ENCODE results near the gene INPPL1.
"Not testable (repeated sequence)": the region's sequence is repeated elsewhere in the genome, so short reads cannot be mapped to it uniquely, and the experiment has no call there.

Gene INPPL1, protein sequence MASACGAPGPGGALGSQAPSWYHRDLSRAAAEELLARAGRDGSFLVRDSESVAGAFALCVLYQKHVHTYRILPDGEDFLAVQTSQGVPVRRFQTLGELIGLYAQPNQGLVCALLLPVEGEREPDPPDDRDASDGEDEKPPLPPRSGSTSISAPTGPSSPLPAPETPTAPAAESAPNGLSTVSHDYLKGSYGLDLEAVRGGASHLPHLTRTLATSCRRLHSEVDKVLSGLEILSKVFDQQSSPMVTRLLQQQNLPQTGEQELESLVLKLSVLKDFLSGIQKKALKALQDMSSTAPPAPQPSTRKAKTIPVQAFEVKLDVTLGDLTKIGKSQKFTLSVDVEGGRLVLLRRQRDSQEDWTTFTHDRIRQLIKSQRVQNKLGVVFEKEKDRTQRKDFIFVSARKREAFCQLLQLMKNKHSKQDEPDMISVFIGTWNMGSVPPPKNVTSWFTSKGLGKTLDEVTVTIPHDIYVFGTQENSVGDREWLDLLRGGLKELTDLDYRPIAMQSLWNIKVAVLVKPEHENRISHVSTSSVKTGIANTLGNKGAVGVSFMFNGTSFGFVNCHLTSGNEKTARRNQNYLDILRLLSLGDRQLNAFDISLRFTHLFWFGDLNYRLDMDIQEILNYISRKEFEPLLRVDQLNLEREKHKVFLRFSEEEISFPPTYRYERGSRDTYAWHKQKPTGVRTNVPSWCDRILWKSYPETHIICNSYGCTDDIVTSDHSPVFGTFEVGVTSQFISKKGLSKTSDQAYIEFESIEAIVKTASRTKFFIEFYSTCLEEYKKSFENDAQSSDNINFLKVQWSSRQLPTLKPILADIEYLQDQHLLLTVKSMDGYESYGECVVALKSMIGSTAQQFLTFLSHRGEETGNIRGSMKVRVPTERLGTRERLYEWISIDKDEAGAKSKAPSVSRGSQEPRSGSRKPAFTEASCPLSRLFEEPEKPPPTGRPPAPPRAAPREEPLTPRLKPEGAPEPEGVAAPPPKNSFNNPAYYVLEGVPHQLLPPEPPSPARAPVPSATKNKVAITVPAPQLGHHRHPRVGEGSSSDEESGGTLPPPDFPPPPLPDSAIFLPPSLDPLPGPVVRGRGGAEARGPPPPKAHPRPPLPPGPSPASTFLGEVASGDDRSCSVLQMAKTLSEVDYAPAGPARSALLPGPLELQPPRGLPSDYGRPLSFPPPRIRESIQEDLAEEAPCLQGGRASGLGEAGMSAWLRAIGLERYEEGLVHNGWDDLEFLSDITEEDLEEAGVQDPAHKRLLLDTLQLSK

DNA sequence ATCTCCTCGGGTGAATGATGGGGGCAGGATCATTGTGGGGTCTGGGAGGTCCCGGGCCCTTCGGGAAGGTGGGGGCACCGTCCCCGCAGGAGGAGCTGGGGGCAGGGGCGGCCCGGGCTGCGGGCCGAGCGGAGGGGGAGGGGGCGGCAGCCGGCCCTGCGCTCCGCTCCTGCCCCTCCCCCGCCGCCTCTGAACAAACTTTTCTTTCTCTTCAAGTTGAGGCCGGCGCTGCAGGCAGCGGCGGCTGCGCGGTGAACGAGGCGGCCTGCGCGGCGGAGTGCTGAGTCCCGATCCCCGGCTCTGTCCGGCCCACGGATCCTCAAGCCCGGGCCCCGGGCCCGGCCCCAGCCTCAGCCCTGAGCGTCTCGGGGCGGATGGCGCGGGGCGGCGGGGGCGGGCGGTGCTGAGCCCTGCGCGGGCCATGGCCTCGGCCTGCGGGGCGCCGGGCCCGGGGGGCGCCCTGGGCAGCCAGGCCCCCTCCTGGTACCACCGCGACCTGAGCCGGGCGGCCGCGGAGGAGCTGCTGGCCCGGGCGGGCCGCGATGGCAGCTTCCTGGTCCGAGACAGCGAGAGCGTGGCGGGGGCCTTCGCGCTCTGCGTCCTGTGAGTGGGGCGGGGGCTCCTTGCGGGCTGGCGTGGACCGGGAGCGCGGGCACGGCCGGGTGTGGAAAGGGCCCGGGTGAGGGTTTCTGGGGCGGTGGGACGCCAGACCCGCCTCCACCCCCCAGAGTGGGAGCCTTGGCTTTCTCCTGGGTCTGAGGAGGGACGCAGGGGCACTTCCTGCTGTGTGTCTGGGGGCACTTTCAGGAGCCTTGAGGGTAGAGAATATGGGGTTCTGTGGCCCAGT is at the start of gene INPPL1:
Gene INPPL1 (plus strand): TSS at position 204 of the 847 bp plus-strand sequence. CDS start 218 bp downstream, at position 422.
- peak; percentile 70 for DNase-seq

DNA sequence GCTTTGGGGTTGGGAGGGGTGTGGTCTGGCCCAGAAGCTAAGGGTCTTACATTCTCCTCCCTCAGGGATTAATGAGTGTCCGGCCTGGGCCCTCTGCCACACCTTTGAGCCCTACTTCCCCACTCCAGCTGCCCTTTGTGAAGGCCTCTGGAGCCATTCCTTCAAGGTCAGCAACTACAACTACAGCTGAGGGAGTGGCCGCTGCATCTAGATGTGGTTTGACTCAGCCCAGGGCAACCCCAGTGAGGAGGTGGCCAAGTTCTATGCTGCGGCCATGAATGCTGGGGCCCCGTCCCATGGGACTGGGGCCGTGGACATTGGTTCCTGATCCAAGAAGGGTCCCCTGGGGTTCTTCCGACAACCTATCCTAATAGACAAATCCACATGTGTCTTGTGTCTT is 46.9 kb upstream of the INPPL1 start:
- no peak for DNase-seq

DNA sequence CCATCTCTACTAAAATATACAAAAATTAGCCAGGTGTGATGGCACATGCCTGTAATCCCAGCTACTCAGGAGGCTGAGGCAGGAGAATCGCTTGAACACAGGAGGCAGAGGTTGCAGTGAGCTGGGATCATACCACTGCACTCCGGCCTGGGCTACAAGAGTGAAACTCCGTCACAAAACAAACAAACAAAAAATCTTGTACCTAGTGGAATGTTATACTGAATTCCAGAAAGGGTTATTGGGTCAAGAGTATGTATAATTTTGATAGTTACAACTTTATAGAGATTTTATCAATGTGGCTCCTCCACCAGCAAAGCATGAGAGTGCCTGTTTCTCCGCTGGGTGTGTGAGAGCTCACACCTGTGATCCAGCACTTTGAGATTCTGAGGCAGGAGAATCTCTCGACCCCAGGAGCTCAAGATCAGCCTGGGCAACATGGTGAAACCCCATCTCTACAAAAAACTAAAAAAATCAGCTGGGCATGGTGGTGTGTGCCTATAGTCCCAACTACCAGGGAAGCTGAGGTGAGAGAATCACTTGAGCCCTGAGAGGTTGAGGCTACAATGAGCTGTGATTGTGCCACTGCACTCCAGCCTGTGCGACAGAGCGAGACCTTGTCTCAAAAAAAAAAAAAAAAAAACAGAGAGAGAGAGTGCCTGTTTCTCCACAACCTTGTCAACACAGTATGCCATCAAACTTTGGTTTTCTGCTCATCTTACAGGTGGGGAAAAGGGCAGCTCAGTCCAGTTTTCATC is 45.3 kb upstream of the INPPL1 start:
- no peak for DNase-seq

- DNase-seq = no peak
Measured at GRCh38 chr11:72179804-72180396, 44.7 kb upstream of the INPPL1 start.

DNA sequence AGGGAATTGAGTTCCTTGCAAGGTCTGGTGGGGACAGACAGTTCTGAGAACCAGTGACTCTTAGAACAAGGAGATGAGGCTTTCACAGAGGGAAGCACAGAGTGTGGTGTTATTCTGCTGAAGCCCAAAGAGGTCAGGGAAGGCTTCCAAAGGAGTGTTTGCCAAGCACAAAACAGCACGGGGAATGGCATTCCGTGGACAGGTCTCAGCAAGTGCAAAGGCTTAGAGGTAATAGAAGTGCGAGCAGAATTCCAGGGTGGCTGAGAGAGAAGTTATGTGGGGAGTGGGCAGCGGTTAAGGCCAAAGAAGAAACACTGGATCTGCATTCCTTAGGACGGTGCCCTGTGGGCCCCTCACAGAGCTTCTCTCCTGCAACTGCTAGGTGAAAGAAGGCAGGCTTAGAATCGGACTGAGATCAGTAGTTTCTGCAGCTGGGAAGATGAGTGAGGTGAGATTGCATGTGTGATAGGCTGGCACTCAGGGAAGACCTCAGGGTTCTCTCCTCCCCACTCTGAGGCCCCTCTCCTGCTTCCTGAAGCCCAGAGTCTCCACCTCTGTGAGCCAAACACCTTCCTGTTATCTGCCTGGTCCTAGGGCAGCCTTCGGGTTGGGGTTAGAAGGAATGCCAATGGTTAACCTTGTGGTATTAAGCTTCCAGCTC is 43.5 kb upstream of the INPPL1 start:
- DNase-seq = not testable (repeated sequence)

- DNase-seq = peak; percentile 22
Measured at GRCh38 chr11:72181553-72181958, 43.0 kb upstream of the INPPL1 start.

DNA sequence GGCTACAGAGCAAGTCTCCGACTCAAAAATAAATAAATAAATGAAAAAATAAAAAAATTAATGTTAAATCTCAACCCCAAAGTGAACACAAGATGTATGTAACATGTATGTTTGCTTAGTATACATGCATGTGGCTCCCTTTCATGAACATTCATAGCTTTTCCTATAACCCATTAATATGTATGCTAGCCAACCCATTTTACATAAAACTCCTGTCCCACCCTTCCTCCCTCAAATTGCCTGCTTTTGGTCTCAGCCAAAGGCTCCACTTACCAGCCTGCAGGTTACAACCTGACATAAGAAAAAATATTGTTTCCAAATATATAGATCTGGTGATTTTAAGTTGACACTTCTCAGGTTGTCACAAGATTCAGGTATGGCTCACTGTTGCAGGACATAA is 36.3 kb upstream of the INPPL1 start:
- no peak for DNase-seq

DNA sequence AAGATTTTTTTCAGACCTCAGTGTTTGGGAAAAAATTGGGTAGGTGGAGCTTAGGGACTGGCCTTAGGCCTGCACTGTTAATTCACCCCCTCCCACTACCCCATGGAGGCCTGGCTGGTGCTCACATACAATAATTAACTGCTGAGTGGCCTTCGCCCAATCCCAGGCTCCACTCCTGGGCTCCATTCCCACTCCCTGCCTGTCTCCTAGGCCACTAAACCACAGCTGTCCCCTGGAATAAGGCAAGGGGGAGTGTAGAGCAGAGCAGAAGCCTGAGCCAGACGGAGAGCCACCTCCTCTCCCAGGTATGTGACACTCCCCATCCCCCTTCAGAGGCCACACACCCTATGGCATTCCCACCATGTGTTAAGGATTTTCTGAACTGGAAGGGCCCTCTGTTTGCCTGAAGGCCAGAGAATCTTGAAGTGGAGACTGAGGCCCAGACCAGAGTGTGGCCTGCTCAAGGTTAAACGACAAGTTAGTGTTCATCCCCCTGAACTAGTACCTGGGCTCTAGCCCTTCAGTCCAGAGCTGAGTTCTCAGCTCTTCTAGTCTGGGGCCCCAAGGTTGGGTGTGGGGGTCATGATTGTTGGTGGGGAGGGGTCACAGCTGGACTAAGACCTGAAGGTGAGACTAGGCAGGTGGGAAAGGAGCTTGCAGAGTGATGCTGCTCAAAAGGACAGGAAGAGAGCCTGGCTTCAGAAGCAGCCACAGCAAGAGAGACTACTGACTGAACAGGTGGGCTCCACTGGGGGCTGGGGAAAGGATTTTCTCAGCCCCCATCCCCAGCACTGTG is 34.9 kb upstream of the INPPL1 start:
- no peak for DNase-seq

- no peak for DNase-seq
Measured at GRCh38 chr11:72190631-72191071, 33.9 kb upstream of the INPPL1 start.

DNA sequence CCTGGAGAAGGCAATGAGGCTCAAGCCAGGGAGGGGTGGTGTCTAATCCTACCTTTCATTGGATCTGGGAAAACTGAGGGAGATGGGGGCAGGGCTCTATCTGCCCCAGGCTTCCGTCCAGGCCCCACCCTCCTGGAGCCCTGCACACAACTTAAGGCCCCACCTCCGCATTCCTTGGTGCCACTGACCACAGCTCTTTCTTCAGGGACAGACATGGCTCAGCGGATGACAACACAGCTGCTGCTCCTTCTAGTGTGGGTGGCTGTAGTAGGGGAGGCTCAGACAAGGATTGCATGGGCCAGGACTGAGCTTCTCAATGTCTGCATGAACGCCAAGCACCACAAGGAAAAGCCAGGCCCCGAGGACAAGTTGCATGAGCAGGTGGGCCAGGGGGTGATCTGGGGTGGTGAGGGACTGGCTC is 32.6 kb upstream of the INPPL1 start, which contains the start of gene FOLR1:
Gene FOLR1 (plus strand): TSS at position 180 of the 421 bp plus-strand sequence. CDS start 34 bp downstream, at position 214.
- DNase-seq = no peak

GRCh38 chr11:72195518-72196270 is 28.9 kb upstream of the INPPL1 start:
- no peak for DNase-seq

- not testable (repeated sequence) for DNase-seq
Measured at GRCh38 chr11:72201445-72201844, 23.1 kb upstream of the INPPL1 start.

GRCh38 chr11:72202571-72202970 is 22.0 kb upstream of the INPPL1 start:
- DNase-seq = no peak

DNA sequence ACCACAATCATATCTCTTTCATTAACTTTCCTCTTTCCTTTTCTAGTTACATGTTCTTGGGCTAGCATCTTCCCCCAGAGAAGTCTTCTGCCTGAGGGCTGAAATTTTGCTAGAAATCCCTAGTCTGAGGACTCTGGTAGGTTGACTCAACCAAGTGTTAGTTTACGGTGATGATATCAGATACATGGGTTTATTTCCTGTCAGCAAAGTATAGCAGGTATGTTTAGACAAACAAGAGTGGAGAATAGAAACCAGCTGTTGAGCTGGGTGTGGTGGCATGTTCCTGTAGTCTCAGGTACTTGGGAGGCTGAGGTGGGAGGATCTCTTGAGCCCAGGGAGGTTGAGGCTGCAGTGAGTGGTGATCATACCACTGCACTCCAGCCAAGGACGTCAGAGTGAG is 21.4 kb upstream of the INPPL1 start:
- DNase-seq = no peak

- no peak for DNase-seq
Measured at GRCh38 chr11:72204886-72205285, 19.7 kb upstream of the INPPL1 start.

DNA sequence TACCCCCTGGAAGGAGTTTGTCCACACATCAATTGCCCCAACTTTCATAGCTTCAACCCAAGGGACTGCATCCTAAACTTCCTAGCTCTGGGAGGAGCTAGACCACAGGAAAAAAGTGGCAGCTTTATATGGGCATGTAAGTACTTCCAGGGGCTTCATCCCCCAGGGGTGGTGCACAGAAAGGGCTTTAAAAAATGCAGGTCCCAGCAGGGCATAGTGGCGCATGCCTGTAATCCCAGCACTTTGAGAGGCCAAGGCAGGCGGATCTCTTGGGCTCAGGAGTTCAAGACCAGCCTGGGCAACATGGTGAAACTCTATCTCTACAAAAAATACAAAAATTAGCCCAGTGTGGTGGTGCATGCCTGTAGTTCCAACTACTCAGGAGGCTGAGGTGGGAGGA is 17.8 kb upstream of the INPPL1 start:
- DNase-seq = not testable (repeated sequence)

- DNase-seq = no peak
Measured at GRCh38 chr11:72208281-72208680, 16.3 kb upstream of the INPPL1 start.

DNA sequence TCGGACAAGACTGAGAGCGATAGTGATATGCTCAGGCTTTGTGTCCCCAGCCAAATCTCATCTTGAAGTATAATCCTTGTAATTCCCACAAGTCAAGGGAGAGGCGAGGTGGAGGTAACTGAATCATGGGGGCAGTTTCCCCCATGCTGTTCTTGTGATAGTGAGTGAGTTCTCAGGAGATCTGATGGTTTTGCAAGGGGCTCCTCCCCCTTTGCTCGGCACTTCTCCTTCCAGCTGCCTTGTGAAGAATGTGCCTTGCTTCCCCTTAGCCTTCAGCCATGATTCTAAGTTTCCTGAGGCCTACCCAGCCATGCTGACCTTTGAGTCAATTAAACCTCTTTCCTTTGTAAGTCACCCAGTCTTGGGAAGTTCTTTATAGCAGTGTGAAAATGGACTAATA is 15.5 kb upstream of the INPPL1 start:
- peak; percentile 38 for DNase-seq

Measured in hematopoietic multipotent progenitor cell treated with erythropoietin and hydrocortisone succinate and interleukin-3 and kit ligand, for 4 days (in vitro differentiated cells).